ENCODE data around the gene AKR1E2.
A peak's percentile ranks its signal among the peaks of the same experiment; 100 is the strongest.

GRCh38 chr10:4804465-4804864 lies 21.5 kb upstream of the AKR1E2 start:
- TF ChIP-seq EZH2 (IDR thresholded peaks at IDR 0.05; ENCODE audit: borderline replicate concordance, low read depth, low read length, severe bottlenecking) (no peak), POLR2AphosphoS5 (IDR thresholded peaks at IDR 0.05; ENCODE audit: insufficient read depth, low read depth, low read length) (peak; percentile 26), POLR2A (IDR thresholded peaks at IDR 0.05; ENCODE audit: low read depth, low read length) (no peak), MYC (IDR thresholded peaks at IDR 0.05; ENCODE audit: low read depth, low read length) (no peak)
- TF ChIP-seq, protein P1, sequence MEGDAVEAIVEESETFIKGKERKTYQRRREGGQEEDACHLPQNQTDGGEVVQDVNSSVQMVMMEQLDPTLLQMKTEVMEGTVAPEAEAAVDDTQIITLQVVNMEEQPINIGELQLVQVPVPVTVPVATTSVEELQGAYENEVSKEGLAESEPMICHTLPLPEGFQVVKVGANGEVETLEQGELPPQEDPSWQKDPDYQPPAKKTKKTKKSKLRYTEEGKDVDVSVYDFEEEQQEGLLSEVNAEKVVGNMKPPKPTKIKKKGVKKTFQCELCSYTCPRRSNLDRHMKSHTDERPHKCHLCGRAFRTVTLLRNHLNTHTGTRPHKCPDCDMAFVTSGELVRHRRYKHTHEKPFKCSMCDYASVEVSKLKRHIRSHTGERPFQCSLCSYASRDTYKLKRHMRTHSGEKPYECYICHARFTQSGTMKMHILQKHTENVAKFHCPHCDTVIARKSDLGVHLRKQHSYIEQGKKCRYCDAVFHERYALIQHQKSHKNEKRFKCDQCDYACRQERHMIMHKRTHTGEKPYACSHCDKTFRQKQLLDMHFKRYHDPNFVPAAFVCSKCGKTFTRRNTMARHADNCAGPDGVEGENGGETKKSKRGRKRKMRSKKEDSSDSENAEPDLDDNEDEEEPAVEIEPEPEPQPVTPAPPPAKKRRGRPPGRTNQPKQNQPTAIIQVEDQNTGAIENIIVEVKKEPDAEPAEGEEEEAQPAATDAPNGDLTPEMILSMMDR (IDR thresholded peaks at IDR 0.05; ENCODE audit: extremely low read depth in 1 of 2, insufficient read depth in 1 of 2, low read depth in 1 of 2, low read length in 2 of 2) = no peak
